ENCODE results near the gene SLC27A4.
A peak's percentile ranks its signal among the peaks of the same experiment; 100 is the strongest.

SLC27A4 gene

GRCh38 chr9:128322404-128323211 lies 17.7 kb upstream of the SLC27A4 start, which contains the start of the genes COQ4 and TRUB2:
Gene COQ4 (plus strand): TSS chr9:128322839. CDS start chr9:128322859, 20 bp downstream.
Gene TRUB2 (minus strand): TSS chr9:128322447. CDS start chr9:128322408, 39 bp downstream.
- DNase-seq = peak; percentile 90

GRCh38 chr9:128323212-128323730 lies 17.1 kb upstream of the SLC27A4 start:
- H3K27ac ChIP-seq = peak overlapping the region; percentile 88
- DNase-seq = peak; percentile 31
- H3K4me3 ChIP-seq (ENCODE audit: low read depth, low read length) = peak overlapping the region; percentile 93
- in situ Hi-C loops (cut with HindIII; ENCODE audit: low pct_ligation_motif_present, low sequenced_read_pairs) = no loop called here
- H3K27me3 ChIP-seq (replicated peaks) = no peaks in the 10 kb centered on the region
- peaks cover 35% of the 10 kb centered on the region for H3K36me3 ChIP-seq (replicated peaks)
- no peak for TF ChIP-seq CTCF (IDR thresholded peaks at IDR 0.05; ENCODE audit: low read depth, low read length, missing control alignments)

More at GRCh38 chr9:128322404-128323211, 17.7 kb upstream of the SLC27A4 start, which contains the start of the genes COQ4 and TRUB2:
- Histone ChIP-seq H3K27ac (peak within 1 kb of the TSS; percentile 88), H3K4me3 (ENCODE audit: low read depth, low read length) (peak within 1 kb of the TSS; percentile 93), H3K27me3 (replicated peaks) (no peaks in the 10 kb centered on the region), H3K36me3 (replicated peaks) (peaks cover 34% of the 10 kb centered on the region)
- in situ Hi-C loops (cut with HindIII; ENCODE audit: low pct_ligation_motif_present, low sequenced_read_pairs) = no loop called here
- no peak for TF ChIP-seq CTCF (IDR thresholded peaks at IDR 0.05; ENCODE audit: low read depth, low read length, missing control alignments)

- H3K27me3 ChIP-seq (replicated peaks) = no peaks in the 10 kb centered on the region
- no peak for TF ChIP-seq CTCF (IDR thresholded peaks at IDR 0.05; ENCODE audit: low read depth, low read length, missing control alignments)
- peak overlapping the region; percentile 93 for H3K4me3 ChIP-seq (ENCODE audit: low read depth, low read length)
- peaks cover 31% of the 10 kb centered on the region for H3K36me3 ChIP-seq (replicated peaks)
- H3K27ac ChIP-seq = no peak overlapping the region
- in situ Hi-C loops (cut with HindIII; ENCODE audit: low pct_ligation_motif_present, low sequenced_read_pairs) = no loop called here
- no peak for DNase-seq
Measured at GRCh38 chr9:128323791-128324190, 16.5 kb upstream of the SLC27A4 start.

- Histone ChIP-seq H3K36me3 (replicated peaks) (peaks cover 30% of the 10 kb centered on the region), H3K4me3 (ENCODE audit: low read depth, low read length) (no peak overlapping the region), H3K27me3 (replicated peaks) (no peaks in the 10 kb centered on the region), H3K27ac (no peak overlapping the region)
- no peak for TF ChIP-seq CTCF (IDR thresholded peaks at IDR 0.05; ENCODE audit: low read depth, low read length, missing control alignments)
- in situ Hi-C loops (cut with HindIII; ENCODE audit: low pct_ligation_motif_present, low sequenced_read_pairs) = no loop called here
- DNase-seq = no peak
Measured at GRCh38 chr9:128324401-128324800, 15.9 kb upstream of the SLC27A4 start.

GRCh38 chr9:128325629-128326028 lies 14.7 kb upstream of the SLC27A4 start:
- DNase-seq = no peak
- in situ Hi-C loops (cut with HindIII; ENCODE audit: low pct_ligation_motif_present, low sequenced_read_pairs) = no loop called here
- H3K27me3 ChIP-seq (replicated peaks) = no peaks in the 10 kb centered on the region
- no peak overlapping the region for H3K4me3 ChIP-seq (ENCODE audit: low read depth, low read length)
- TF ChIP-seq CTCF (IDR thresholded peaks at IDR 0.05; ENCODE audit: low read depth, low read length, missing control alignments) = no peak
- peaks cover 30% of the 10 kb centered on the region for H3K36me3 ChIP-seq (replicated peaks)
- no peak overlapping the region for H3K27ac ChIP-seq

All from brain microvascular endothelial cell (primary cell).